Tibial nerve (tissue), 4 donors: ENCODE measurements around the gene ZNF827. TPM values are rescaled to one million over a fixed set of nuclear protein-coding genes. Genes with fewer than 3 reads are reported as not detected.

Experiments used
- DNase-seq, 2 donors: peaks; one replicate each; pipeline ENCODE4 v3.0.0-alpha.2; 2019; ENCODE audit warnings: low spot score in 2 of 2
- H3K27ac ChIP-seq, 4 donors: fragments of 200-600 bp; sonication (generic) in 3 of 4; one replicate each; pipeline ENCODE4 v1.5.1; 2017 to 2019; ENCODE audit warnings: mild to moderate bottlenecking in 1 of 4
- H3K27me3 ChIP-seq, 2 donors: fragments of 200-600 bp; sonication (generic) in 1 of 2; one replicate each; pipeline versions ENCODE4 v1.5.1 to v1.6.0; 2017 to 2019
- H3K36me3 ChIP-seq, 3 donors: fragments of 200-600 bp; sonication (generic); one replicate each; pipeline ENCODE4 v1.5.1; 2018 to 2019
- H3K4me1 ChIP-seq, 4 donors: fragments of 200-600 bp; sonication (generic) in 3 of 4; one replicate each; pipeline ENCODE4 v1.5.1; 2017 to 2019
- H3K4me3 ChIP-seq, 4 donors: fragments of 200-600 bp; sonication (generic) in 3 of 4; one replicate each; pipeline ENCODE4 v1.5.1; 2017 to 2019; ENCODE audit warnings: mild to moderate bottlenecking in 1 of 4, moderate library complexity in 1 of 4
- H3K9me3 ChIP-seq, 4 donors: fragments of 200-600 bp; sonication (generic) in 3 of 4; one replicate each; pipeline ENCODE4 v1.5.1; 2017 to 2019
- CTCF ChIP-seq, 5 experiments: fragments of 200-600 bp in 3 of 5; fragments of 450-650 bp in 2 of 5; sonication (generic) in 3 of 5; IDR thresholded peaks; one replicate each; pipeline ENCODE4 v1.5.1; 2016 to 2019; ENCODE audit warnings: antibody characterized with exemption in 5 of 5, mild to moderate bottlenecking in 3 of 5, moderate library complexity in 2 of 5
- EP300 ChIP-seq, 2 donors: sonication (generic); formaldehyde crosslinking; IDR thresholded peaks; one replicate each; pipeline ENCODE4 v1.6.1; 2017; ENCODE audit warnings: antibody characterized with exemption in 2 of 2, mild to moderate bottlenecking in 1 of 2
- POLR2A ChIP-seq, 2 donors: fragments of 450-650 bp; IDR thresholded peaks; one replicate each; pipeline ENCODE4 v1.6.1; 2017; ENCODE audit warnings: antibody characterized with exemption in 2 of 2, mild to moderate bottlenecking in 2 of 2, moderate library complexity in 2 of 2
- WGBS, 2 donors: methylation state at CpG; one replicate each; pipeline ENCODE4 v1.1.5; 2018; 5-methylcytosine and 5-hydroxymethylcytosine counted together
- total RNA-seq, 4 donors: library from RNA; depleted of rRNA; stranded (reverse); fragments of >200 nt; gene quantifications; one replicate each; pipeline ENCODE4 v1.1.0, GENCODE V29; 2016

ZNF827 gene
- total RNA-seq, 4 donors from 2014 or later = 3.7 to 10.0 (median 6.4) TPM

GRCh38 chr4:145847764-145848163 lies 90.9 kb downstream of the ZNF827 start:
- Histone ChIP-seq H3K27ac (no peak overlapping the region), H3K27me3 (no peaks in the 10 kb centered on the region), H3K4me3 (no peak overlapping the region), H3K9me3 (no peaks in the 10 kb centered on the region), H3K4me1 (peaks cover 0 to 16% (median 0%) of the 10 kb centered on the region in 4 donors), H3K36me3 (no peaks in the 10 kb centered on the region)
- TF ChIP-seq EP300 (IDR thresholded peaks at IDR 0.05) (no peak), CTCF (IDR thresholded peaks at IDR 0.05) (no peak), POLR2A (IDR thresholded peaks at IDR 0.05) (no peak)
- no peak for DNase-seq
- 57 to 58% methylated on average over 7 of the region's 7 CpGs for WGBS, 2 donors

- TF ChIP-seq POLR2A (IDR thresholded peaks at IDR 0.05) (no peak), CTCF (IDR thresholded peaks at IDR 0.05) (no peak), EP300 (IDR thresholded peaks at IDR 0.05) (no peak)
- Histone ChIP-seq H3K27ac (no peak overlapping the region), H3K36me3 (no peaks in the 10 kb centered on the region), H3K4me3 (no peak overlapping the region), H3K9me3 (no peaks in the 10 kb centered on the region), H3K27me3 (no peaks in the 10 kb centered on the region), H3K4me1 (no peaks in the 10 kb centered on the region)
- 92% methylated on average over 4 of the region's 4 CpGs for WGBS, 2 donors
- DNase-seq = no peak
Observed at GRCh38 chr4:145845118-145845517, 93.5 kb downstream of the ZNF827 start.

- H3K9me3 ChIP-seq = no peaks in the 10 kb centered on the region
- no peak for DNase-seq
- WGBS, 2 donors = 83 to 93% methylated on average over 6 of the region's 6 CpGs
- no peak overlapping the region for H3K27ac ChIP-seq
- TF ChIP-seq EP300 (IDR thresholded peaks at IDR 0.05) = no peak
- no peak for TF ChIP-seq CTCF (IDR thresholded peaks at IDR 0.05)
- no peak for TF ChIP-seq POLR2A (IDR thresholded peaks at IDR 0.05)
- no peaks in the 10 kb centered on the region for H3K36me3 ChIP-seq
- no peak overlapping the region for H3K4me3 ChIP-seq
- H3K4me1 ChIP-seq = no peaks in the 10 kb centered on the region
- H3K27me3 ChIP-seq = no peaks in the 10 kb centered on the region
Observed at GRCh38 chr4:145843639-145844038, 95.0 kb downstream of the ZNF827 start.

GRCh38 chr4:145843148-145843547 lies 95.5 kb downstream of the ZNF827 start:
- Histone ChIP-seq H3K4me1 (no peaks in the 10 kb centered on the region), H3K9me3 (no peaks in the 10 kb centered on the region), H3K36me3 (no peaks in the 10 kb centered on the region), H3K27me3 (no peaks in the 10 kb centered on the region), H3K4me3 (no peak overlapping the region), H3K27ac (no peak overlapping the region)
- TF ChIP-seq CTCF (IDR thresholded peaks at IDR 0.05) (no peak), EP300 (IDR thresholded peaks at IDR 0.05) (peak in 1 of 2 donors; percentile 19)
- 66 to 75% methylated on average over 4 of the region's 4 CpGs for WGBS, 2 donors
- no peak for DNase-seq

- H3K27me3 ChIP-seq = no peaks in the 10 kb centered on the region
- no peak for DNase-seq
- no peak overlapping the region for H3K27ac ChIP-seq
- no peaks in the 10 kb centered on the region for H3K36me3 ChIP-seq
- H3K4me1 ChIP-seq = no peaks in the 10 kb centered on the region
- H3K4me3 ChIP-seq = no peak overlapping the region
- 89 to 92% methylated on average over 11 of the region's 11 CpGs for WGBS, 2 donors
- H3K9me3 ChIP-seq = no peaks in the 10 kb centered on the region
- TF ChIP-seq POLR2A (IDR thresholded peaks at IDR 0.05) = no peak
- TF ChIP-seq EP300 (IDR thresholded peaks at IDR 0.05) = no peak
- no peak for TF ChIP-seq CTCF (IDR thresholded peaks at IDR 0.05)
Observed at GRCh38 chr4:145842224-145842887, 96.3 kb downstream of the ZNF827 start.
